Lung (tissue), 12 donors: Measurements from ENCODE around the gene TMEM151A. TPM values are rescaled to one million over a fixed set of nuclear protein-coding genes. Genes with fewer than 3 reads are reported as not detected.

Experiments used
- ATAC-seq: fragments of 200-7000 bp; cut with Tn5 transposase; one replicate; pipeline ENCODE4 v1.9.1; 2020; ENCODE audit warnings: moderate number of reproducible peaks; ENCODE audit not compliant: insufficient read depth, low FRiP score
- DNase-seq, 3 donors: peaks; one replicate each; pipeline ENCODE4 v3.0.0-alpha.2; 2013 to 2017
- H3K27ac ChIP-seq, 2 donors: one replicate each; pipeline ENCODE4 v1.5.1; 2013; ENCODE audit warnings: mild to moderate bottlenecking in 2 of 2, moderate library complexity in 2 of 2, control low read depth in 1 of 2, inconsistent platforms in 1 of 2, low read depth in 1 of 2, low read length in 1 of 2
- H3K27me3 ChIP-seq, 3 donors: one replicate each; pipeline ENCODE4 v1.5.1; 2013; ENCODE audit warnings: low read length in 2 of 3; ENCODE audit not compliant: control insufficient read depth in 3 of 3, insufficient read depth in 3 of 3
- H3K36me3 ChIP-seq, 4 donors: one replicate each; pipeline ENCODE4 v1.5.1; 2013; ENCODE audit warnings: low read length in 4 of 4, mild to moderate bottlenecking in 1 of 4, moderate library complexity in 1 of 4; ENCODE audit not compliant: control insufficient read depth in 4 of 4, insufficient read depth in 4 of 4
- H3K4me1 ChIP-seq, 5 donors: one replicate each; pipeline ENCODE4 v1.5.1; 2013; ENCODE audit warnings: low read length in 5 of 5, mild to moderate bottlenecking in 2 of 5, moderate library complexity in 1 of 5; ENCODE audit not compliant: control insufficient read depth in 5 of 5, insufficient read depth in 5 of 5
- H3K4me3 ChIP-seq: one replicate; pipeline ENCODE4 v1.5.1; 2013; ENCODE audit warnings: mild to moderate bottlenecking, control low read depth, moderate library complexity
- H3K9ac ChIP-seq, 2 donors: one replicate each; pipeline ENCODE4 v1.5.1; 2013; ENCODE audit warnings: low read length in 2 of 2, control low read depth in 1 of 2; ENCODE audit not compliant: insufficient read depth in 1 of 2
- H3K9me3 ChIP-seq, 4 donors: one replicate each; pipeline ENCODE4 v1.5.1; 2013; ENCODE audit warnings: low read length in 3 of 4, mild to moderate bottlenecking in 1 of 4, moderate library complexity in 1 of 4; ENCODE audit not compliant: control insufficient read depth in 4 of 4, insufficient read depth in 3 of 4
- CTCF ChIP-seq: IDR thresholded peaks from 2 replicates; pipeline ENCODE4 v1.5.1; 2012; ENCODE audit warnings: mild to moderate bottlenecking; ENCODE audit errors: control extremely low read depth, extremely low read depth
- WGBS, 2 donors: extraction: QIAGEN DNeasy Blood & Tissue Kit; methylation state at CpG; one replicate each; pipeline ENCODE4 v1.1.7; 2013; 5-methylcytosine and 5-hydroxymethylcytosine counted together
- polyA plus RNA-seq, 2 donors: library from polyadenylated mRNA; stranded (reverse); fragments of 200-250 nt; gene quantifications; one replicate each; pipeline ENCODE4 v1.2.1, GENCODE V29; 2013
- total RNA-seq, 2 donors: library from RNA; depleted of rRNA in 1 of 2; stranded (reverse); fragments of >200 nt in 1 of 2; gene quantifications; one replicate each; pipeline ENCODE4 v1.2.1, GENCODE V29; 2014 to 2021
- donor health status: control.
- donor health status: control.
- donor health status: Bipolar disorder and iron deficiency.
- donor health status: healthy.
- donor health status: DM: yes; HTN: yes; CAD: no.

The TMEM151A gene
- total and polyA plus RNA-seq, 4 donors, result 0.09 to 0.91 (median 0.25) TPM

DNA sequence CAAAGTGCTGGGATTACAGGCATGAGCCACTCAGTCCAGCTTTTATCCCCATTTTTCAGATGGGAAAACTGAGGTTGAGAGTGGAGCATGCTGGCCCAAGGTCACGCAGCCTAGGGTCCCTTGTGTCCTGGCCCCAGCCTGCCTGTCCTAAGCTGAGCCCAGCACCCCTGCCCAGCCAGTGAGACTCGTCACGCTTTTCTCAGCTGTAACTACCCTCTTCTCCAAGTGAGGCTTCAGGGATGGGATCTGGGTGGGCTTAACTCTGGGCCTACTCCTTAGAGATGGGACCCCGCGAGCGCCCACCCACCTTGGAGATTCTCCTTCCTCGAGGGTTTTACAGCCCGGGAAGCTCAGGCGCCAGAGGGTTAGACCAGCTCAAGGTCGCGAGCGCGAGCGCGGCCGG lies 390 bp upstream of the TMEM151A start:
- no peak overlapping the region for H3K4me3 ChIP-seq
- ATAC-seq (no peak), DNase-seq (no peak)
- no peaks in the 10 kb centered on the region for H3K9me3 ChIP-seq
- 16 to 18% methylated on average over 15 to 16 of the region's 16 CpGs for WGBS, 2 donors
- TF ChIP-seq CTCF, result no peak
- H3K27ac ChIP-seq, result no peak overlapping the region
- peaks cover 0 to 3% (median 1%) of the 10 kb centered on the region in 4 donors for H3K36me3 ChIP-seq
- no peak overlapping the region for H3K9ac ChIP-seq
- H3K27me3 ChIP-seq, result peaks cover 0 to 27% (median 25%) of the 10 kb centered on the region in 3 donors
- H3K4me1 ChIP-seq, result peaks cover 0 to 22% (median 12%) of the 10 kb centered on the region in 5 donors

- H3K4me3 ChIP-seq, result no peak overlapping the region
- no peaks in the 10 kb centered on the region for H3K9me3 ChIP-seq
- DNase-seq (no peak), ATAC-seq (no peak)
- TF ChIP-seq CTCF, result no peak
- no peaks in the 10 kb centered on the region for H3K36me3 ChIP-seq
- no peak overlapping the region for H3K27ac ChIP-seq
- H3K9ac ChIP-seq, result no peak overlapping the region
- 55 to 60% methylated on average over 17 of the region's 17 CpGs for WGBS, 2 donors
- peaks cover 0 to 19% (median 12%) of the 10 kb centered on the region in 5 donors for H3K4me1 ChIP-seq
- peaks cover 0 to 29% (median 25%) of the 10 kb centered on the region in 3 donors for H3K27me3 ChIP-seq
Measured at GRCh38 chr11:66292543-66293332, 1.0 kb downstream of the TMEM151A start.

DNA sequence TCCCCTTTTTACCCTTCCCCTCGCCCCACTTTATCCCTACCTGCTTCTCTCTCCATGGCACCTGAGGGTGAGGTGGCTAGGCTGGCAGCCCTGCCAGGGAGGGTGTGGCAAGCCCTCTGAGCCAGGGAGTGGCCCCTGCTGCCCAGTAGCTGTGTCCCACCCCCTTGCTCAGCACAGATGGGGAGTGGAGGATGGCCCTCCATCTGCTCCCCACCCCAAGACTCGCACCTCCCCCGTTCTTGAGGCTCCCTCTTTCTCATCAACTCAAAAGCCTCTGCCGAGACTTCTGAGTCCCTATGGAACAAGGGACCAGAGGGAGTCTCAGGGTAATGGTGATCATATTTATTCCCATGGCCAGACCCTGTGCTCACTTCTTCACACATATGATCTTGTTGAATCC lies 1.7 kb downstream of the TMEM151A start:
- ATAC-seq, result no peak
- WGBS, 2 donors, result 67 to 92% methylated on average over 4 of the region's 4 CpGs

More for the DNA sequence above, 1.7 kb downstream of the TMEM151A start:
- Histone ChIP-seq H3K9ac (no peak overlapping the region), H3K27me3 (peaks cover 0 to 29% (median 25%) of the 10 kb centered on the region in 3 donors), H3K4me3 (no peak overlapping the region), H3K27ac (no peak overlapping the region), H3K36me3 (no peaks in the 10 kb centered on the region), H3K9me3 (no peaks in the 10 kb centered on the region), H3K4me1 (peaks cover 0 to 14% (median 7%) of the 10 kb centered on the region in 5 donors)
- no peak for DNase-seq
- TF ChIP-seq CTCF, result no peak
